Neuronal stem cell (in vitro differentiated cells): ENCODE results near the gene TBCC.
"Not testable (repeated sequence)": the region's sequence is repeated elsewhere in the genome, so short reads cannot be mapped to it uniquely, and the experiment has no call there.

Experiments
- DNase-seq: peaks from one replicate; pipeline ENCODE4 v3.0.0-alpha.2; 2013; ENCODE audit warnings: low spot score
- H2AFZ ChIP-seq: one replicate; pipeline ENCODE4 v1.6.1; 2013; ENCODE audit warnings: mild to moderate bottlenecking, low read length, inconsistent platforms
- H2AK5ac ChIP-seq: 2 replicates; pipeline ENCODE4 v1.6.1; 2013; ENCODE audit warnings: low read depth, mild to moderate bottlenecking, inconsistent platforms, low read length, moderate library complexity, mixed read lengths
- H2BK120ac ChIP-seq: 2 replicates; pipeline ENCODE4 v1.6.1; 2013; ENCODE audit warnings: low read depth, mild to moderate bottlenecking, inconsistent platforms, low read length, moderate library complexity, mixed read lengths
- H2BK12ac ChIP-seq: one replicate; pipeline ENCODE4 v1.6.1; 2013; ENCODE audit warnings: low read length, inconsistent platforms
- H2BK15ac ChIP-seq: 2 replicates; pipeline ENCODE4 v1.6.1; 2013; ENCODE audit warnings: mild to moderate bottlenecking, low read length, inconsistent platforms, mixed read lengths
- H2BK5ac ChIP-seq: one replicate; pipeline ENCODE4 v1.6.1; 2013; ENCODE audit warnings: inconsistent platforms, mild to moderate bottlenecking, low read length, moderate library complexity
- H3K14ac ChIP-seq: one replicate; pipeline ENCODE4 v1.6.1; 2013; ENCODE audit warnings: low read length, inconsistent platforms
- H3K18ac ChIP-seq: 2 replicates; pipeline ENCODE4 v1.6.1; 2013; ENCODE audit warnings: low read length, inconsistent platforms
- H3K23ac ChIP-seq: 2 replicates; pipeline ENCODE4 v1.6.1; 2013; ENCODE audit warnings: low read depth, mild to moderate bottlenecking, mixed read lengths, low read length, inconsistent platforms; ENCODE audit not compliant: poor library complexity
- H3K27ac ChIP-seq: replicated peaks from 3 replicates; pipeline ENCODE4 v1.5.1; 2013; ENCODE audit warnings: low read length, inconsistent platforms
- H3K27me3 ChIP-seq, 3 experiments: 2 replicates each; pipeline ENCODE4 v1.6.1; 2013; ENCODE audit warnings: low read length in 3 of 3, mild to moderate bottlenecking in 2 of 3, inconsistent platforms in 1 of 3, low read depth in 1 of 3, mixed read lengths in 1 of 3, moderate library complexity in 1 of 3; ENCODE audit not compliant: control insufficient read depth in 3 of 3, insufficient read depth in 3 of 3
- H3K36me3 ChIP-seq, 2 donors: replicated peaks in 1 of 2; 2 replicates each; pipeline ENCODE4 v1.6.1; 2013; ENCODE audit warnings: low read length in 2 of 2; ENCODE audit not compliant: control insufficient read depth in 2 of 2, insufficient read depth in 2 of 2
- H3K4ac ChIP-seq: 2 replicates; pipeline ENCODE4 v1.6.1; 2013; ENCODE audit warnings: inconsistent platforms, mild to moderate bottlenecking, low read length, moderate library complexity
- H3K4me1 ChIP-seq, 2 donors: 1 replicate in 1 of 2; 2 replicates in 1 of 2; pipeline ENCODE4 v1.6.1; 2013; ENCODE audit warnings: low read length in 2 of 2, low read depth in 1 of 2; ENCODE audit not compliant: control insufficient read depth in 2 of 2, insufficient read depth in 1 of 2
- H3K4me2 ChIP-seq: one replicate; pipeline ENCODE4 v1.6.1; 2013; ENCODE audit warnings: mild to moderate bottlenecking, low read length, inconsistent platforms; ENCODE audit not compliant: insufficient read depth, poor library complexity, severe bottlenecking
- H3K4me3 ChIP-seq, 2 donors: 2 replicates each; pipeline ENCODE4 v1.5.1; 2013; ENCODE audit warnings: low read length in 2 of 2, mild to moderate bottlenecking in 2 of 2, inconsistent platforms in 1 of 2, moderate library complexity in 1 of 2
- H3K79me1 ChIP-seq: one replicate; pipeline ENCODE4 v1.6.1; 2013; ENCODE audit warnings: low read depth, mild to moderate bottlenecking, inconsistent platforms, low read length, moderate library complexity
- H3K9ac ChIP-seq: one replicate; pipeline ENCODE4 v1.6.1; 2013; ENCODE audit warnings: mild to moderate bottlenecking, low read depth, low read length, inconsistent platforms; ENCODE audit not compliant: poor library complexity
- H3K9me3 ChIP-seq, 2 donors: replicated peaks in 1 of 2; 2 replicates each; pipeline versions ENCODE3 to v1.6.1; 2013; ENCODE audit warnings: low read length in 2 of 2, mild to moderate bottlenecking in 2 of 2, inconsistent platforms in 1 of 2, low read depth in 1 of 2, mixed read lengths in 1 of 2, moderate library complexity in 1 of 2; ENCODE audit not compliant: control insufficient read depth in 2 of 2, insufficient read depth in 1 of 2
- H4K8ac ChIP-seq: one replicate; pipeline ENCODE4 v1.6.1; 2013; ENCODE audit warnings: low read depth, mild to moderate bottlenecking, inconsistent platforms, low read length, moderate library complexity
- H4K91ac ChIP-seq: one replicate; pipeline ENCODE4 v1.6.1; 2013; ENCODE audit warnings: low read length, low read depth, mild to moderate bottlenecking, inconsistent platforms; ENCODE audit not compliant: poor library complexity
- WGBS, 2 donors: extraction: QIAGEN DNeasy Blood & Tissue Kit; methylation state at CpG; one replicate each; pipeline ENCODE4 v1.1.7; 2013; ENCODE audit warnings: missing lambda C conversion rate in 2 of 2, mixed read lengths in 1 of 2; ENCODE audit not compliant: insufficient read length in 2 of 2, insufficient replicate concordance in 1 of 2; ENCODE audit errors: extremely low coverage in 2 of 2; 5-methylcytosine and 5-hydroxymethylcytosine counted together

TBCC gene

DNA sequence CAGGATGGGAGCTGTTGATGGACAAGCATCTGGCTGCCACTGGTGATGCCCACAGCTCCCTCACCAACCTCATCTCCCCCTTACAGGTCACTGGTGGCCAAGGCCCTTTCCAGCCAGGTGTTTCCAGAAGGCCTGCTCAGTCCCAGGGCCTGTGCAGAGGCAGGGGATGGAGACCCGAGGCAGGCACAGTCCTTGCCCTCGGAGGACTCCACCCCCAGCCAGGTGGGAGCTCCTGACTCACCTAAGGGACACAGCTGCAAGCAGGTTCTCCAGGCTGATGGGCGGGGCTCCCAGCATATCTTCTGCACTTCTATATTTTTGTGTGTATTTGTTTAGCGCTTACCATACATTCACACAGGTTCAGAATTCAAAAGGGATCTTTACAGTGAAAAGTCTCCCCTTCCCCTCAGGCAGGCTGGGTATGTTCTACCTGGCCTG lies 40.9 kb downstream of the TBCC start:
- H2BK5ac ChIP-seq, result no peak overlapping the region
- no peak overlapping the region for H4K91ac ChIP-seq
- H2AK5ac ChIP-seq, result peak overlapping the region; percentile 56
- no peak overlapping the region for H3K27ac ChIP-seq
- H3K4me2 ChIP-seq, result no peak overlapping the region
- peak overlapping the region; percentile 25 for H2BK15ac ChIP-seq
- DNase-seq, result no peak
- H4K8ac ChIP-seq, result no peak overlapping the region
- H3K4me3 ChIP-seq, result no peak overlapping the region
- H3K23ac ChIP-seq, result no peak overlapping the region
- peak overlapping the region; percentile 42 for H3K14ac ChIP-seq
- H3K9me3 ChIP-seq, result no peaks in the 10 kb centered on the region
- no CpG with 5 or more reads among the region's 4 CpGs for WGBS, 2 donors
- H2AFZ ChIP-seq, result no peak overlapping the region
- H3K36me3 ChIP-seq, result no peaks in the 10 kb centered on the region
- H3K27me3 ChIP-seq, result peaks cover 0 to 4% (median 0%) of the 10 kb centered on the region in 3 experiments
- H3K79me1 ChIP-seq, result no peaks in the 10 kb centered on the region
- no peak overlapping the region for H3K9ac ChIP-seq
- H2BK12ac ChIP-seq, result peak overlapping the region; percentile 43
- no peak overlapping the region for H3K4ac ChIP-seq
- no peak overlapping the region for H2BK120ac ChIP-seq
- peaks cover under 1 to 7% of the 10 kb centered on the region in 2 donors for H3K4me1 ChIP-seq
- H3K18ac ChIP-seq, result no peak overlapping the region

DNA sequence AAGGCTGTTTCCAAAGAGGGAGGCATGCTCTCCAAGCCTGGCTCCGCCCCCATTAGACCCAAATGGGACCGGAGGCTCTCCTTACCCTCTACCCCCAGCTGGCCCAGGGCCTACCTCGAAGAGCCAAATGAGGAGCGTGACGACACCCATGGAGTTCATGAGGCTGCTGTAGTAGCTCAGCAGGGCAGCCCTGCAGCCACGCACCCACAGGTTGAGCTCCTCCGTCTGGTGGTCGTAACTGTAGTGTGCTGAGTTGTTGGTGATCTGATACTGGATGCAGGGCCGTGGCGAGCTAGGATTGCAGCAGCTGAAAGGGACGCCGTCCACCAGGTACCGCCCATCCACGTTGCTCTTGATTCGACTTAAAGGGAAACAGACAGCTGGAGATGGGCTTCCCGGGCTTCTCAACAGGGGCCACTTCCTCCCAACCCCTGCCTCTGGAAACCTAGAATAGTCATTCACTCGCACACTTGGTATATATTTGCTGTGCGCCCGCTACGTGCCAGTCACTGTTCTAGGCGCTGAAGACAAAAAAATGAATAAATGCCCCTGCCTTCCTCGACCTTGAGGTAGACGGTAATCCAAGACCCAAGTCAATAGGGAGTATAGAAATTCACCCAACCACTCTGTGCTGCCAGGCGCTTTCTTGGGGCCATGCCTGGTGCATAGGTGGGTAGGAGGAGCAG lies 41.5 kb downstream of the TBCC start:
- Histone ChIP-seq H3K14ac (no peak overlapping the region), H2BK5ac (no peak overlapping the region), H4K91ac (peak overlapping the region; percentile 6), H3K79me1 (no peaks in the 10 kb centered on the region), H2BK12ac (no peak overlapping the region), H3K18ac (peak overlapping the region; percentile 12), H3K23ac (peak overlapping the region; percentile 3), H3K4me3 (no peak overlapping the region), H2BK120ac (no peak overlapping the region), H3K27me3 (no peaks in the 10 kb centered on the region), H3K4me1 (peaks cover 0 to 2% of the 10 kb centered on the region in 2 donors), H2BK15ac (peak overlapping the region; percentile 25), H3K4ac (no peak overlapping the region), H3K36me3 (no peaks in the 10 kb centered on the region), H2AK5ac (peak overlapping the region; percentile 56), H3K4me2 (no peak overlapping the region), H4K8ac (no peak overlapping the region), H3K27ac (no peak overlapping the region), H3K9me3 (no peaks in the 10 kb centered on the region), H2AFZ (peak overlapping the region; percentile 79), H3K9ac (no peak overlapping the region)
- no CpG with 5 or more reads among the region's 24 CpGs for WGBS, 2 donors
- DNase-seq, result no peak

DNA sequence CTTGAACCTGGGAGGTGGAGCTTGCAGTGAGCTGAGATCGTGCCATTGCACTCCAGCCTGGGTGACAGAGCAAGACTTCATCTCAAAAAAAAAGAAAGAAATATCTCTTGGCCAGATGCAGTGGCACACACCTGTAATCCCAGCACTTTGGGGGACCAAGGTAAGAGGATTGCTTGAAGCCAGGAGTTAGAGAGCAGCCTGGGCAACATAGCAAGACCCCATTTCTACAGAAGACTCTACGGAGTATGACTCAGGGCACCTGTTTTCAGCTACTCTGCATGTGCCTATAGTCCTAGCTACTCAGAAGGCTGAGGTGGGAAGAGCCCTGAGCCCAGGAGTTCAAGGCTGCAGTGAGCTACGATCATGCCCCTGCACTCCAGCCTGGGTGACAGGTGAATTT lies 43.1 kb downstream of the TBCC start:
- WGBS, 2 donors, result no CpG with 5 or more reads among the region's 3 CpGs

DNA sequence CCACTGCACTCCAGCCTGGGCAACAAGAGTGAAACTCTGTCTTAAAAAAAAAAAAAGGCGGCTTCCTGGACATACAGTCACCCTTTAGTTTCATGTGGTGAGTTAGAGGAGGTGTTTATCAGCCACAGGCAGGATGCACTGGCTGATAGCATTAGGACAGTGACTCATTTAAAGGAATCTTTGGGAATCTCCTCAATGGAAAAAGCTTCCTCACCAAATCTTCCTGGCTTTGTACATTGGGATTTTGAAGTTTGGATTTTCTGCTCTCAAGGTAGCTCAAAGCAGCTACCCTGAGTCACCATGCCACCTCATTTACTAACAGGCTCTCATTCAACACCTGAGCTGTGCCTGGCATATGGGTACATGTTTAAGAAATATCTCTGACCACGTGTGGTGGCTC lies 43.7 kb downstream of the TBCC start:
- H3K36me3 ChIP-seq, result no peaks in the 10 kb centered on the region
- H3K79me1 ChIP-seq, result no peaks in the 10 kb centered on the region
- no peak overlapping the region for H2AK5ac ChIP-seq
- no peak for DNase-seq
- H2BK12ac ChIP-seq, result no peak overlapping the region
- H3K4me3 ChIP-seq, result no peak overlapping the region
- no peak overlapping the region for H3K9ac ChIP-seq
- no peak overlapping the region for H3K4ac ChIP-seq
- H4K91ac ChIP-seq, result no peak overlapping the region
- H3K27me3 ChIP-seq, result no peaks in the 10 kb centered on the region
- WGBS, 2 donors, result no CpG with 5 or more reads among the region's 2 CpGs
- H2AFZ ChIP-seq, result no peak overlapping the region
- H3K4me2 ChIP-seq, result no peak overlapping the region
- H3K14ac ChIP-seq, result no peak overlapping the region
- no peak overlapping the region for H4K8ac ChIP-seq
- peaks cover 0 to 2% of the 10 kb centered on the region in 2 donors for H3K4me1 ChIP-seq
- H2BK5ac ChIP-seq, result no peak overlapping the region
- no peak overlapping the region for H3K18ac ChIP-seq
- no peak overlapping the region for H3K27ac ChIP-seq
- no peak overlapping the region for H3K23ac ChIP-seq
- no peaks in the 10 kb centered on the region for H3K9me3 ChIP-seq
- H2BK15ac ChIP-seq, result no peak overlapping the region
- no peak overlapping the region for H2BK120ac ChIP-seq

More for the DNA sequence above, 43.1 kb downstream of the TBCC start:
- not testable (repeated sequence) for H3K4ac ChIP-seq, H3K79me1 ChIP-seq, H3K9me3 ChIP-seq, H3K4me2 ChIP-seq, H2BK12ac ChIP-seq, H3K27me3 ChIP-seq, H3K18ac ChIP-seq, DNase-seq, H3K36me3 ChIP-seq, H3K4me1 ChIP-seq, H3K14ac ChIP-seq, H2AK5ac ChIP-seq, H3K27ac ChIP-seq, H2BK5ac ChIP-seq, H2BK120ac ChIP-seq, H4K8ac ChIP-seq, H3K9ac ChIP-seq, H2BK15ac ChIP-seq, H3K23ac ChIP-seq, H2AFZ ChIP-seq, H4K91ac ChIP-seq, H3K4me3 ChIP-seq
